Measurements from ENCODE around the gene ARHGAP24.

- TF ChIP-seq, protein P1, sequence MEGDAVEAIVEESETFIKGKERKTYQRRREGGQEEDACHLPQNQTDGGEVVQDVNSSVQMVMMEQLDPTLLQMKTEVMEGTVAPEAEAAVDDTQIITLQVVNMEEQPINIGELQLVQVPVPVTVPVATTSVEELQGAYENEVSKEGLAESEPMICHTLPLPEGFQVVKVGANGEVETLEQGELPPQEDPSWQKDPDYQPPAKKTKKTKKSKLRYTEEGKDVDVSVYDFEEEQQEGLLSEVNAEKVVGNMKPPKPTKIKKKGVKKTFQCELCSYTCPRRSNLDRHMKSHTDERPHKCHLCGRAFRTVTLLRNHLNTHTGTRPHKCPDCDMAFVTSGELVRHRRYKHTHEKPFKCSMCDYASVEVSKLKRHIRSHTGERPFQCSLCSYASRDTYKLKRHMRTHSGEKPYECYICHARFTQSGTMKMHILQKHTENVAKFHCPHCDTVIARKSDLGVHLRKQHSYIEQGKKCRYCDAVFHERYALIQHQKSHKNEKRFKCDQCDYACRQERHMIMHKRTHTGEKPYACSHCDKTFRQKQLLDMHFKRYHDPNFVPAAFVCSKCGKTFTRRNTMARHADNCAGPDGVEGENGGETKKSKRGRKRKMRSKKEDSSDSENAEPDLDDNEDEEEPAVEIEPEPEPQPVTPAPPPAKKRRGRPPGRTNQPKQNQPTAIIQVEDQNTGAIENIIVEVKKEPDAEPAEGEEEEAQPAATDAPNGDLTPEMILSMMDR (conservative IDR thresholded peaks at IDR 0.05) = no peak
- no peak for TF ChIP-seq ZFX (IDR thresholded peaks at IDR 0.05)
Measured at GRCh38 chr4:85700362-85700761, 225.4 kb downstream of the ARHGAP24 start.
